Measurements from ENCODE around the gene CPO.

CPO gene

DNA sequence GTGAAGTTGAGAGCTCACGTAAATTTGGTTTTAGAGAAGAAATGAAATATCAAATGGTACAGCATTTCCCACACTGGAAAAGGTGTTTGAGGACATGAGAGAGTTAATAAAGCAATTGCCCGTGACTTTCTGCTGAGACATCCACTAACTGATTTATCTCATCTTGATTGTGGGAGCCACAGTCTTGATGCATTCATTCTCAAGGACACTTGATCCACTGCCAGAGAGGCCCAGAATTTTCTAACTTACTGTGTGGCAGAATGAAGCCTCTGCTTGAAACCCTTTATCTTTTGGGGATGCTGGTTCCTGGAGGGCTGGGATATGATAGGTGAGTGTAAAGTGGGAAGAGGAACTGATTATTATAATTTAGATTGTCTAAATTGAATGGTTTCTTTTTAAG, at the start of gene CPO:
Gene CPO (plus strand): TSS at position 179 of the 400 bp plus-strand sequence. CDS start 82 bp downstream, at position 261.
- no peak for TF ChIP-seq MYC (IDR thresholded peaks at IDR 0.05; ENCODE audit: low read depth, low read length)
- TF ChIP-seq, protein P1, sequence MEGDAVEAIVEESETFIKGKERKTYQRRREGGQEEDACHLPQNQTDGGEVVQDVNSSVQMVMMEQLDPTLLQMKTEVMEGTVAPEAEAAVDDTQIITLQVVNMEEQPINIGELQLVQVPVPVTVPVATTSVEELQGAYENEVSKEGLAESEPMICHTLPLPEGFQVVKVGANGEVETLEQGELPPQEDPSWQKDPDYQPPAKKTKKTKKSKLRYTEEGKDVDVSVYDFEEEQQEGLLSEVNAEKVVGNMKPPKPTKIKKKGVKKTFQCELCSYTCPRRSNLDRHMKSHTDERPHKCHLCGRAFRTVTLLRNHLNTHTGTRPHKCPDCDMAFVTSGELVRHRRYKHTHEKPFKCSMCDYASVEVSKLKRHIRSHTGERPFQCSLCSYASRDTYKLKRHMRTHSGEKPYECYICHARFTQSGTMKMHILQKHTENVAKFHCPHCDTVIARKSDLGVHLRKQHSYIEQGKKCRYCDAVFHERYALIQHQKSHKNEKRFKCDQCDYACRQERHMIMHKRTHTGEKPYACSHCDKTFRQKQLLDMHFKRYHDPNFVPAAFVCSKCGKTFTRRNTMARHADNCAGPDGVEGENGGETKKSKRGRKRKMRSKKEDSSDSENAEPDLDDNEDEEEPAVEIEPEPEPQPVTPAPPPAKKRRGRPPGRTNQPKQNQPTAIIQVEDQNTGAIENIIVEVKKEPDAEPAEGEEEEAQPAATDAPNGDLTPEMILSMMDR (IDR thresholded peaks at IDR 0.05; ENCODE audit: low read depth, low read length), result no peak
- TF ChIP-seq, protein P2, sequence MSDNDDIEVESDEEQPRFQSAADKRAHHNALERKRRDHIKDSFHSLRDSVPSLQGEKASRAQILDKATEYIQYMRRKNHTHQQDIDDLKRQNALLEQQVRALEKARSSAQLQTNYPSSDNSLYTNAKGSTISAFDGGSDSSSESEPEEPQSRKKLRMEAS (IDR thresholded peaks at IDR 0.05; ENCODE audit: low read depth, low read length), result no peak
- TF ChIP-seq POLR2A (IDR thresholded peaks at IDR 0.05; ENCODE audit: extremely low read depth, insufficient read length), result no peak
- H3K4me3 ChIP-seq (ENCODE audit: low read depth, low read length), result no peak within 1 kb of the TSS
- no peak for DNase-seq (ENCODE audit: low read depth)

- H3K4me3 ChIP-seq (ENCODE audit: low read depth, low read length), result no peak overlapping the region
- TF ChIP-seq MYC (IDR thresholded peaks at IDR 0.05; ENCODE audit: low read depth, low read length), result no peak
- TF ChIP-seq, protein P2 (IDR thresholded peaks at IDR 0.05; ENCODE audit: low read depth, low read length), result no peak
- DNase-seq (ENCODE audit: low read depth), result no peak
Measured at GRCh38 chr2:206890179-206890578, 49.1 kb upstream of the CPO start.

GRCh38 chr2:206890926-206891325, 48.4 kb upstream of the CPO start:
- no peak overlapping the region for H3K4me3 ChIP-seq (ENCODE audit: low read depth, low read length)
- TF ChIP-seq, protein P2 (IDR thresholded peaks at IDR 0.05; ENCODE audit: low read depth, low read length), result no peak
- TF ChIP-seq MYC (IDR thresholded peaks at IDR 0.05; ENCODE audit: low read depth, low read length) (no peak), POLR2A (IDR thresholded peaks at IDR 0.05; ENCODE audit: extremely low read depth, insufficient read length) (no peak)
- TF ChIP-seq, protein P1 (IDR thresholded peaks at IDR 0.05; ENCODE audit: low read depth, low read length), result no peak
- no peak for DNase-seq (ENCODE audit: low read depth)

GRCh38 chr2:206915121-206915520, 24.2 kb upstream of the CPO start:
- no peak overlapping the region for H3K4me3 ChIP-seq (ENCODE audit: low read depth, low read length)
- DNase-seq (ENCODE audit: low read depth), result peak; percentile 75
- TF ChIP-seq POLR2A (IDR thresholded peaks at IDR 0.05; ENCODE audit: extremely low read depth, insufficient read length), result no peak
- TF ChIP-seq, protein P2 (IDR thresholded peaks at IDR 0.05; ENCODE audit: low read depth, low read length), result peak; percentile 59
- TF ChIP-seq, protein P1 (IDR thresholded peaks at IDR 0.05; ENCODE audit: low read depth, low read length), result no peak
- peak; percentile 27; the same call in 1 of the 2 replicates for TF ChIP-seq MYC (IDR thresholded peaks at IDR 0.05; ENCODE audit: low read depth, low read length)

- no peak for DNase-seq (ENCODE audit: low read depth)
- TF ChIP-seq, protein P1 (IDR thresholded peaks at IDR 0.05; ENCODE audit: low read depth, low read length), result no peak
- TF ChIP-seq POLR2A (IDR thresholded peaks at IDR 0.05; ENCODE audit: extremely low read depth, insufficient read length) (no peak), MYC (IDR thresholded peaks at IDR 0.05; ENCODE audit: low read depth, low read length) (no peak)
- TF ChIP-seq, protein P2 (IDR thresholded peaks at IDR 0.05; ENCODE audit: low read depth, low read length), result no peak
- no peak overlapping the region for H3K4me3 ChIP-seq (ENCODE audit: low read depth, low read length)
Measured at GRCh38 chr2:206918263-206918662, 21.1 kb upstream of the CPO start.

DNA sequence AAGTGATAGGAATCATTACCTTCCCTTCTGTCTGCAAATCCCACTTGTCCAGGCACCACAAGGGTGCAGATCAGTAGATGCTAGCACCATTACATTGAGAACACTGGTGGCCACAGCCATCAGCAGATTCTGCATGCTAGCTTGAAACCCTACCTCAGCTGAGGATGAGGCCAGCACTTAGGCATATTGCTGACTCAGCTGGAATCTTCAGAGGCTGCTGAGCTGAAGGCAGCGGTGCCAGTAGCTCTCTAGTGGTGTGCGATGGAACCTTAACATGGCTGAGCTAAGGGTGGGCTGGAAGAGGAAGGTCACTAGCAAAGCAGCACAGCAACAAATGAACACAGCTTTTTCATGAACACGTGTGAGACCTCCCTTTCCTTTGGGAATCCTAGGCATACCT, 19.0 kb upstream of the CPO start:
- H3K4me3 ChIP-seq (ENCODE audit: low read depth, low read length), result no peak overlapping the region
- TF ChIP-seq, protein P1 (IDR thresholded peaks at IDR 0.05; ENCODE audit: low read depth, low read length), result no peak
- TF ChIP-seq, protein P2 (IDR thresholded peaks at IDR 0.05; ENCODE audit: low read depth, low read length), result no peak
- TF ChIP-seq POLR2A (IDR thresholded peaks at IDR 0.05; ENCODE audit: extremely low read depth, insufficient read length) (no peak), MYC (IDR thresholded peaks at IDR 0.05; ENCODE audit: low read depth, low read length) (no peak)
- no peak for DNase-seq (ENCODE audit: low read depth)

Data from NB4 (cell line).